ENCODE results near the gene CENPB.

The CENPB gene

DNA sequence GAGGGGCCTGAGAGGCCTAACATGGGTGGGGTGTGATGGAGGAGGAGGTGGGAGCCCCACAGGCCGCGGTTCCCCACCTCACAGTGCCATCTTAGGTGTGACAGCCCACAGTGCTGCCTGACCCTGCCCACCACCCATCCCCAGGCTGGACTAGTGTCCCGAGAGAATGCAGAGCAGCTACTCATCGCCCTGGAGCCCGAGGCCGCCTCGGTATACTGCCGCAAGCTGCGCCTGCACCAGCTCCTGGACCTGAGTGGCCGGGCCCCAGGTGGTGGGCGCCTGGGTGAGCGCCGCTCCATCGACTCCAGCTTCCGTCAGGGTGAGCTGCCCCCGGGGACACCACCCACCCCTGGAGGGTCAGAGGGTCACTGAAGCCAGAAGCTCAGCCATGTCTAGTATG lies 38.5 kb downstream of the CENPB start:
- DNase-seq = no peak

DNA sequence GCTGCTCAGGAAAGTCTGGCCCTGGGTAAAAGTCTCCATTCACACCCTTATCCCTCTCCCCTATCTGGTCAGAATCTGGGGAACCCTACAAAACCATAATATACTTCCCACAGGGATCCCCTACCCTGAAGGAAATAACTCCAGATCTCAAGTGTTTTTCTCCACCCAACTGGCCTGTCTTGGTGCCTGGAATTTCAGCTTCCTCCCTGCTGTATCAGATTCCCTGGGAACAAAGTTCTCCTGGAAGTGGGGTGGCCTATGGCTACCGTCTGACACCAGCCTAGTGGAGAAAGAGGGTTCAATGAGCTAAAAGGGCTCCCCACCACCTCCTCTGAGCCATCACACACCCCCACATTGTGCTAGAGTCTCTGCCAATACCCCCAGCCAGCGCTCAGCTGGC lies 39.1 kb downstream of the CENPB start:
- DNase-seq = no peak

DNA sequence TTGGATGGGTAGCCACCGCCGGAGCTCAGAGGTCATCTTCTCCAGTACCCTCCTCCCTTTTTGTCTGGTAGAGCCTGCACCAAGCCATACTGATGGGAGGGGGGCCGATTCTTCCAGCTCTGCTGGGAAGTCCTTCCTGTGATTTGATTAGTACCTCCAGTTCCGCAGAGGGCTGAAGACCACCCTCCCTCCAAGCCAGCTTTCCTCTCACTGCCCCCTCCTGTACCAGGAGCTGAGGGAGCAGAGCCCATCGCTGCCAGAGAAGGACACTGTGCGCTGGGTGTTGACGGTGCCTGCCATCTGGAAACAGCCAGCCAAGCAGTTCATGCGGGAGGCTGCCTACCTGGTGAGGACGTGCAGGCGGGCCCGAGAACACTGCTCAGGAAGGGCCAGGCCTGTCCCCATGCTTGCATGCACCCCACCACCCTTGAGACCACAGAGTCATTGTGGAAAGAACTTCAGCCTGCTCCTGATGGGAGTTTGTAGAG lies 40.8 kb downstream of the CENPB start:
- no peak for DNase-seq

DNA sequence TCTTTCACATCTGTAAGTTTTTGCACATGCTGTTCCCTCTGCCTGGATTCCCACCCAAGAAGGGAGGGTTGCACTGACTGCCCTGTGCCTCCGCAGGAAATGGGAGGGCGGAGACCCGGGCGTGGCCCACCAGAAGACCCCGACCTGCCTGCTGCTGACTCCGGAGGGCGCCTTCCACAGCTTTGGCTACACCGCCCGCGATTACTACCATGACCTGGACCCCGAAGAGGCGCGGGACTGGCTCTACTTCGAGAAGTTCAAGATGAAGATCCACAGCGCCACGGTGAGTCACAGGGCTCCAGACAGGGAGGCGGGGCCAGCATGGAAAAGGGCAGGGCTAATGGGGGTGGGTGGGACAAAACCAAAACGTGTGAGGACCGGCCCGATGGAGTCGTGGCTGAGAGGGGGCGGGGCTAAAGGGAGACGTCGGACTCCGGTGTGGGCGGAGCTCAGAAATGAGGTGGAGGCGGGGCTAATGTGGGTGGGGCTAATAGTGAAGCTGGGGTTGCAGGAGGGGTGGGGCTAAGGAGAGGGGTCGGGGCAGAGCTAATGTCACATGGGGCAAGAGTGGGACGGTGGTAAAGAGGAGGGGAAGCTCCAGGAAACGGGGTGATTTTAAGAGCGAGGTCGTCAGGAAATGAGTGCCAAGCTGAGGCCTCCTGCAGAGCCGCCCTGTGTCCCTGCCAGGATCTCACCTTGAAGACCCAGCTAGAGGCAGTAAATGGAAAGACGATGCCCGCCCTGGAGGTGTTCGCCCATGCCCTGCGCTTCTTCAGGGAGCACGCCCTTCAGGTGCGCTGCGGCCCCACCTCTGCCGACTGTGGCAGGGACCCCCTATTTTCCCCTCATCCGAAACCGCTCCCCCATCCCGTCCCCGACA lies 41.5 kb downstream of the CENPB start:
- peak; percentile 26 for DNase-seq

DNA sequence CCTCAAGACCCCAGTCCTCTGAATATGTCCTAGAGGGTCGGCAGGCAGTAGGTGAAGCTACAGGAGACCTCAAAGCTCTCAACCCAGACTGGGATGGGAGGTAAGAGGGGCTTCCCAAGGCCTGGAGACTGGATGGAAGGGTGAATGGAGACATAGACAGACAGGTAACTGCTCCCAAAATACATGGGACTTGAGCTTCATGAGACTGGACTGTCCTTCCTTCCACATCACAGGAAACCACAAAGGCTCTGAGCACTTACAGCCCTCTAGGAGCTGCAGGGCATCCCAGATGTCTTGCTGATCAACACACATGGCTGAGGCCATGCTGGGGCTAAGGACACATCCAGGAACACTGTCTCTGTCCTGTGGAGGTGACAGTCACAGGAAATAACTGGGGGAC lies 42.5 kb downstream of the CENPB start:
- DNase-seq = no peak

DNA sequence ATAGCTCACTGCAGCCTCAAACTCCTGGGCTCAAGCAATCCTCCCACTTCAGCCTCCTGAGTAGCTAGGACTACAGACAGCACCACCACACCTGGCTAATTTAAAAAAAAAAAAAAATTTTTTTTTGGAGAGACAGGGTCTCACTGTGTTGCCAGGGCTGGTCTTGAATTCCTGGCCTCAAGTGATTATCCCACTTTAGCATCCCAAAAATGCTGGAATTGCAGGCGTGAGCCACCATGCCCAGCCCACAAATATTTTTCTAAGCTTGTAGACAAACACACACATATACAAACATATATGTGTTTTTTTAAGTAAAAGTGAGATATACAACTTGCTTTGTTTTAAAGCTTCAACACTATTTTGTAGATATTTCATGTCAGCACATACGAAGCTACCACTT lies 43.3 kb downstream of the CENPB start:
- DNase-seq = no peak

DNA sequence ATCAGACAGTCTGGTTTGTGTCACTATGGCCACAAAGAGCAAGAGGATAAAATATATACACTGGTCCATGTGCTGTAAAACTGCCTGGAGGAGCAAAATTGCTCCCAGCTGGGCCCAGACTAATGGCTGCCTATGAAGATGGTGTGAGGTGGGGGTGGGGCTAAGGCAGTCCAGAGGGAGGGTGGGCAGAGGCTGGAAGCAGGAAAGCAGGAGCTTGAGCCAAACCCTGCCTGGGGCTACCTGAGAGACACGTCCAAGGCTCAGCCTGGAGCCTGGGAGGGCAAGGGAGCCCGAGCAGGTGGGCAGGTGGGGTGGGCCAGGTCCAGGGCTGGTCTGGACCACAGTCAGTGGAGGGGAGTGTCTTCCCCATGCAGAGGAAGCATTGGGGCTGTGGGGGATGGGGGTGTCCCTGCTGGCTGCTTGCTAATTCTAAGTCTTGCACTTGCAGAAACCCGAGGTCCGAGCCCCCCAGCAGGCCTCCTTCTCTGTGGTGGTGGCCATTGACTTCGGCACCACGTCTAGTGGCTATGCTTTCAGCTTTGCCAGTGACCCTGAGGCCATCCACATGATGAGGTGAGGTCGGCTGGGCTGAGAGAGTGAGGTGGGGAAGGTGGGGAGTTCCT lies 44.6 kb downstream of the CENPB start:
- no peak for DNase-seq

DNA sequence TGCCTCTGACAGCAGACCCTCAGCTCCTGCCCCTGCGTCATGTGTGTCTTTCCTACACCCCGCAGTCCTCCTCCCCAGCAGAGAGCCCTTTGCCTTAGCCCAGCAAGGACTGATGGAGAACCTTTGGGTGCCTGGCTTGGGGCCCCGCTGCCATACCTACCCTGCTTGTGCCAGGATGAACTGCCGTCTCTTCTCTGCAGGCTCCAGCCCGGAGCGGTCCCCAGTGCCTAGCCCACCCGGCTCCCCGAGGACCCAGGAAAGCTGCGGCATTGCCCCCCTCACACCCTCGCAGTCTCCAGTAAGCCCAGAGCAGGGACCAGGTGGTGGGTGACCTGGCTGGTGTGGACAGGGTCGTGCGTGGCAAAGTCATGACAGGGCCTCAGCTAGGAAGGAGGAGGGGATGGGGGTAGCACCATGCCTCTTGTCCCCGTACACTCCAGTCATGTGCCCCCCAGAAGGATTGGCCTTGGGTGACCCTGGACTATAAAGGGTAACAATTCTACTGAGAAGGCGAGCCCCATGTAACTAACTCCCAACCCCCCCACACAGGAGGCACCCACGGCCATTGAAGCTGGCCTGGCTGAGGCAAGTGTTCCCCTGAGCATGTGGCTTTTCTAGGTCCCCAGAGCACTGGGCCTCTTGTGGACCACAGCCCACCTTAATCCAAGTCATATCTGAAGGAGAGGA lies 45.8 kb downstream of the CENPB start:
- DNase-seq = no peak

DNA sequence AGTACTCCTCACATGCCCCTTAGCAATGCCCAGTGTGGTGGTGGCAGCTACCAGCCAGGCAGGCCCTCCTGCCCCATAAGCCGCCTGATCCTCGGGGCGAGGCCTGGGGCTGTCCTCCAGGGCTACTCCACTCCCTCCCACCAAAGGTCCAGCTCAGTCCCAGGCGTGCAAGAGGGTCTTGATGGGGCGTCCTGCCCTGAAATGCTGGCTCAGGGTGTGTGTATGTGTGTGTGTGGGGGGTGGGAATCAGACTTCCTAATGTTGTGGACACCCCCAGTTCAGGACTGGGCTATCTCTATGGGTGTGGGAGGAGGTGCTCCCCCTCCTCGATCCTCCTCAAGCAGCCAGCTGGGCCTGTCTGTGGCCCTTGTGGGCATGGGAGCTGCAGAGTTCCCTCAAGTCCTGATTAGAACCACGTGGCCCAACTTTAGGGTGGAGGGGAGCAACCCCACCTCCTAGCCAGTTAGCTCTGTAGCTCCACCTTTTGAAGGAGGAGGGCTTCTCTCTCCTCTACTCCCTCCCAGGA lies 46.6 kb downstream of the CENPB start:
- no peak for DNase-seq

DNA sequence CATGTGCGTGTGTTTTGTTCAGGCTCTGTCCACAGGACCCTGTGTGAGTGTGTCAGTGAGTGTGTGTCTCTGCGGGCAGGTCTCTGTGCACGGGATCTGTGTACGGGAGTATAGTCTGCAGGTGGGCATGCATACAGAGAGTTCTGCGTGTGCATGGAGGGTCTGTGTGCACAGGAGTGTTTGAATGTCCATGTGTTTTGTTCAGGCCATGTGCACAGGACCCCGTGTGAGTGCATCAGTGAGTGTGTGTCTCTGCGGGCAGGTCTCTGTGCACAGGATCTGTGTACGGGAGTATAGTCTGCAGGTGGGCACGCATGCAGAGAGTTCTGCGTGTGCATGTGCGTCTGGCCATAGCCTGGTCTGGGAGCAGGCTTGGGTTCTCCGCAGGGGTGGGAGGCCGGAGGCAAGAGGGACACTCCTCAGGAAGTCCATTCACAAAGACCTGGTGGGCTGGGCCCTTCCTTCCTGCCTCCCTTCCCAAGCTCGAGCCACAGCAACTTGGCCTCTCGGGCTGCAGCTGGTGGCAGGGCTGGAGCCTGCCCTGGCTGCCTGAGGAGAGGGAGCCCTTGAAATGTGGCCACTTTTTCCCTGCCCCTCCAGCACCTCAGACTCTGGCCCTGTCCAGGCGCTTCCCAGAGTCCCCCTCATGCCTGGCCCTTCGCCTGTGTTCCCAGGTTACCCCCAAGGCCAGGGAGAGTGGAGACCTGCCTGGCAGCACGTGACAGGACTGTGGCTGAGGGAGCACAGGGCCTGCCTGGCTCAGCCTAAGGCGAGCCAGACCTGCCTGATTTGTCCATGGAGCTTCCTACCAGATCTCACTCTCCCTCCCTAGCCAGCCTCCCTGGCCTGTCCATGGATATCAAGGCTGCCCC lies 47.2 kb downstream of the CENPB start:
- DNase-seq = no peak

DNA sequence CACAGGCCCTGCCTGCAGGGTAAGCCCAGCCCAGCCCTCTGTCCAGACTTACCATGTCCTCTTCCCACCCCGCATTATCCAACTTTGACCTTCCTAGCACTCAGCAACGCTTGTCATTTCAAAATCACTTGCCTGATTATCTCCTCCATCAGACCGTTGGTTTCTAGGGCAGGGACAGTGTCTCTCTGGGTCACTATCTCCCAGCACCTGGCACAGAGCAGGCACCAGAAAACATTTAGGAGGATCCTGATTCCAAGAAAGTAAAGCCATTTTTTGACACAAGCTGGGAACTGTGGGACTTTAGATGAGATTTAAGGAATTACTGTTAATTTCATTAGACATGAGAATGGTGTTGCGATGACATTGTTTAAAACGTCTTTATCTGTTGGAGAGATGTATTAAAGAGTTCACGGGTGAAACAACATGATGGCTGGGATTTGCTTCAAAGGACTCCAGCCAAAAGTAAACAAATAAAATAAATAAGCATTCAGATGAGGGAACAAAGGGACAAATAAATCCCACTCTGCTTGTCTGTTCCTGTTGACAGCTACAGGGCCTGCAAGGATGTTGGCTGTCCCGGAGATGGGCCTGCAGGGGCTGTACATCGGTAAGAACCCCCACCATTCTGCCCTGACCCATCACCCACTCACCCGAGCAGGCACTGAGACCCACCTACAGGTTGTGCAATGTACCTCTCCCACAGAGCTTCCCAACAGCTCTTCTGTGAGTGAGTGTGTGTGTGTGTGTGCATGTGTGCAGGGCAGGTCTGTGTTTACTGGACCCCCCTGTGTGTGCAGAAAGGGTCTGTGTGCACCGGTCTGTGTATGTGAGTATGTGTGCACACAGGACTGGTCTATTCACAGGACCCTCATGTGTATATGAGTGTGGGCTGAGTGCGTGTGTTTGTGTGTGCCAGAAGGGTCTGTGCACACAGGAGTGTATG lies 48.2 kb downstream of the CENPB start:
- no peak for DNase-seq

DNA sequence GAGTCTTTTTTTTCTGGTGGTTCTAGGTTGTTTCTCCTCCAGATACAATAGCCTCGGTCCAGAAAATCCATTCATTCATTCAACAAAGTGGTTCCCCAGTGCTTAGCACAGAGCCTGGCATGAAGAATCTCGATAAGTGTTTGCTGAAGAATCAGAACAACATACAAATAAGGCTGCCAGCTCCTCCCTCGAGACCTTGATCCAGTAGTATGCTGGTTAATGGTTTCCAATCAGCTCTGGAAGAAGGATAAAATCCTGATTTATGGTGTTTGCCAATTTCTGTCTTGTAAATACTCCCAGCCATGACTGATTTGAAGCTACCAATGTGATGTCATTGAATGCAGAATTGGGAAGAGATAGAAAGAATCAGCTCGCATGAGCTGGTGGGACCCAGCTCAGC lies 50.8 kb downstream of the CENPB start:
- DNase-seq = no peak

DNA sequence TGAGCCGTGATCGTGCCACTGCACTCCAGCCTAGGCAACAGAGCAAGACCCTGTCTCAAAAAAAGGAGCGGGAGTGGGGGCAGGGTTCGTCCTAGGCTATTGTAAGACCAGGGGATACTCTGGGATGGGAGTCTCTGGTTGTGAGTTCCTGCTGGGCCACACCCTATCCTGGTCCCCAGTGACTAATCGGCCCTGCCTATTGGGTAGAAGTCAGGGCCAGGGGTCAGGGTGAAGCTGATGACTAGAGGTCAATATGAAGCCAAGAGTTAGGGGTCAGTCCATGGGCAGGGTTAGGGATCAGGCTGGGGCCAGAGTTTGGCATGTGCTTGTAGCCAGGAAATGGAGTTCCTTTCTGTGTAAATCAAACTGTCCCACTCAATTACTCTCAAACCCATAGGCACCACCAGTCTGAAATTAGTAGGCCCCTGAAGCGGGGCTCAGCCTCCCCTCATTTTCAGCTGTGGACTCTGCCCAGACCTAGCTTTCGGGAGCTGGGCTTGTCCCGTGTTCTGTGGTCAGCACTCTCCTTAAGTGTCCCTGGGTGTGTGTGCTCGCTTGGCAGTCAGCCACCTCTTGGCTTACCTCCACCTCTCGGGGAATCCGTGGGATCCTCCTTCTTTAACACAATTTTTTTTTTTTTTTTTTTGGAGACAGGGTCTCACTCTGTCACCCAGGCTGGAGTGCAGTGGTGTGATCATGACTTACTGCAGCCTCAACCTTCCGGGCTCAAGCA lies 52.3 kb downstream of the CENPB start:
- DNase-seq = no peak

Data from fibroblast of skin of back (primary cell).